H9 (cell line): ENCODE measurements around the gene GAREM2. TPM values are rescaled to one million over a fixed set of nuclear protein-coding genes. Genes with fewer than 3 reads are reported as not detected.

ENCODE experiments used
- DNase-seq: peaks from one replicate; pipeline ENCODE4 v3.0.0-alpha.2; 2017
- H2AFZ ChIP-seq: one replicate; pipeline ENCODE4 v1.6.1; 2013; ENCODE audit warnings: mild to moderate bottlenecking, low read length, control low read depth, moderate library complexity
- H2AK5ac ChIP-seq: 2 replicates; pipeline ENCODE4 v1.6.1; 2013; ENCODE audit warnings: low read length, control low read depth, mixed read lengths; ENCODE audit not compliant: insufficient read length
- H2BK120ac ChIP-seq: one replicate; pipeline ENCODE4 v1.6.1; 2013; ENCODE audit warnings: low read depth, mild to moderate bottlenecking, low read length, control low read depth, inconsistent platforms; ENCODE audit not compliant: poor library complexity, severe bottlenecking
- H2BK12ac ChIP-seq: 2 replicates; pipeline ENCODE4 v1.6.1; 2013; ENCODE audit warnings: low read length, control low read depth, mixed read lengths, low read depth; ENCODE audit not compliant: insufficient read length
- H2BK15ac ChIP-seq: 2 replicates; pipeline ENCODE4 v1.6.1; 2013; ENCODE audit warnings: low read depth, low read length, control low read depth
- H2BK20ac ChIP-seq: one replicate; pipeline ENCODE4 v1.6.1; 2013; ENCODE audit warnings: low read depth, mild to moderate bottlenecking, low read length, control low read depth, inconsistent platforms; ENCODE audit not compliant: poor library complexity, severe bottlenecking
- H2BK5ac ChIP-seq: 2 replicates; pipeline ENCODE4 v1.6.1; 2013; ENCODE audit warnings: low read length, control low read depth, mixed read lengths; ENCODE audit not compliant: insufficient read length
- H3K14ac ChIP-seq: 2 replicates; pipeline ENCODE4 v1.6.1; 2013; ENCODE audit warnings: low read length, control low read depth; ENCODE audit not compliant: insufficient read depth
- H3K18ac ChIP-seq: 2 replicates; pipeline ENCODE4 v1.6.1; 2013; ENCODE audit warnings: low read depth, mild to moderate bottlenecking, mixed read lengths, low read length, control low read depth; ENCODE audit not compliant: insufficient read length
- H3K23ac ChIP-seq: 2 replicates; pipeline ENCODE4 v1.6.1; 2013; ENCODE audit warnings: low read length, control low read depth, mixed read lengths, low read depth; ENCODE audit not compliant: insufficient read length
- H3K23me2 ChIP-seq: 2 replicates; pipeline ENCODE4 v1.6.1; 2013; ENCODE audit warnings: low read depth, mild to moderate bottlenecking, mixed read lengths, low read length, control low read depth; ENCODE audit not compliant: insufficient read length, poor library complexity, severe bottlenecking
- H3K27ac ChIP-seq: 2 replicates; pipeline ENCODE4 v1.5.1; 2013; ENCODE audit warnings: low read length, control low read depth, mixed read lengths, low read depth; ENCODE audit not compliant: insufficient read length
- H3K27me3 ChIP-seq: 2 replicates; pipeline ENCODE4 v1.6.1; 2013; ENCODE audit warnings: low read length, control low read depth, inconsistent platforms; ENCODE audit not compliant: insufficient read depth
- H3K4ac ChIP-seq: 2 replicates; pipeline ENCODE4 v1.6.1; 2013; ENCODE audit warnings: low read depth, mild to moderate bottlenecking, control low read depth, inconsistent platforms, low read length, moderate library complexity
- H3K4me1 ChIP-seq: 2 replicates; pipeline ENCODE4 v1.6.1; 2013; ENCODE audit warnings: low read length, control low read depth, inconsistent platforms; ENCODE audit not compliant: insufficient read depth
- H3K4me2 ChIP-seq: 2 replicates; pipeline ENCODE4 v1.6.1; 2013; ENCODE audit warnings: low read length, control low read depth, mixed read lengths; ENCODE audit not compliant: insufficient read length, insufficient read depth
- H3K56ac ChIP-seq: 2 replicates; pipeline ENCODE4 v1.6.1; 2013; ENCODE audit warnings: low read depth, mild to moderate bottlenecking, mixed read lengths, low read length, control low read depth; ENCODE audit not compliant: insufficient read length
- H3K79me1 ChIP-seq: 2 replicates; pipeline ENCODE4 v1.6.1; 2013; ENCODE audit warnings: low read depth, mild to moderate bottlenecking, moderate library complexity, low read length, control low read depth, inconsistent platforms; ENCODE audit not compliant: insufficient read depth, poor library complexity, severe bottlenecking
- H3K79me2 ChIP-seq: 2 replicates; pipeline ENCODE4 v1.6.1; 2013; ENCODE audit warnings: low read length, control low read depth, inconsistent platforms; ENCODE audit not compliant: insufficient read depth
- H3K9ac ChIP-seq: 2 replicates; pipeline ENCODE4 v1.6.1; 2013; ENCODE audit warnings: low read length, control low read depth, mixed read lengths; ENCODE audit not compliant: insufficient read length; ENCODE audit errors: extremely low read depth
- H3K9me3 ChIP-seq: one replicate; pipeline ENCODE4 v1.6.1; 2013; ENCODE audit warnings: low read depth, low read length, inconsistent platforms; ENCODE audit not compliant: control insufficient read depth
- H3T11ph ChIP-seq: one replicate; pipeline ENCODE4 v1.6.1; 2013; ENCODE audit warnings: mild to moderate bottlenecking, low read length, control low read depth, inconsistent platforms
- H4K20me1 ChIP-seq: one replicate; pipeline ENCODE4 v1.6.1; 2013; ENCODE audit not compliant: control insufficient read depth, insufficient read length, insufficient read depth
- H4K5ac ChIP-seq: 2 replicates; pipeline ENCODE4 v1.6.1; 2013; ENCODE audit warnings: low read depth, mild to moderate bottlenecking, mixed read lengths, low read length, control low read depth; ENCODE audit not compliant: insufficient read length
- H4K8ac ChIP-seq: replicated peaks from 2 replicates; pipeline ENCODE4 v1.6.1; 2013; ENCODE audit warnings: low read length, control low read depth, mixed read lengths, low read depth; ENCODE audit not compliant: insufficient read length
- H4K91ac ChIP-seq: 2 replicates; pipeline ENCODE4 v1.6.1; 2013; ENCODE audit warnings: low read depth, mild to moderate bottlenecking, moderate library complexity, mixed read lengths, low read length, control low read depth; ENCODE audit not compliant: insufficient read length
- H3K27ac Mint-ChIP-seq, 3 experiments: 2 replicates in 2 of 3; 3 replicates in 1 of 3; pipeline ENCODE4 v1.8.0; 2020 to 2021; ENCODE audit warnings: mixed read lengths in 3 of 3, mild to moderate bottlenecking in 1 of 3, moderate library complexity in 1 of 3
- H3K27me3 Mint-ChIP-seq: 2 replicates; pipeline ENCODE4 v1.8.0; 2021; ENCODE audit warnings: low read depth, mild to moderate bottlenecking, moderate library complexity, mixed read lengths
- H3K36me3 Mint-ChIP-seq, 3 experiments: 2 replicates in 2 of 3; 3 replicates in 1 of 3; pipeline ENCODE4 v1.8.0; 2020 to 2021; ENCODE audit warnings: low read depth in 3 of 3, mixed read lengths in 3 of 3; ENCODE audit not compliant: insufficient read depth in 1 of 3
- H3K4me1 Mint-ChIP-seq, 2 experiments: 2 replicates each; pipeline ENCODE4 v1.8.0; 2020; ENCODE audit warnings: mixed read lengths in 2 of 2
- H3K4me3 Mint-ChIP-seq, 2 experiments: 2 replicates in 1 of 2; 3 replicates in 1 of 2; pipeline ENCODE4 v1.8.0; 2020 to 2021; ENCODE audit warnings: mild to moderate bottlenecking in 2 of 2, mixed read lengths in 2 of 2, moderate library complexity in 1 of 2
- H3K9me3 Mint-ChIP-seq, 2 experiments: 2 replicates in 1 of 2; 3 replicates in 1 of 2; pipeline ENCODE4 v1.8.0; 2020; ENCODE audit warnings: mild to moderate bottlenecking in 2 of 2, mixed read lengths in 2 of 2, moderate library complexity in 1 of 2
- CTCF ChIP-seq: fragments of 200-600 bp; sonication (generic); conservative IDR thresholded peaks from 3 replicates; pipeline ENCODE4 v1.8.0; 2021; ENCODE audit warnings: antibody characterized with exemption, mild to moderate bottlenecking
- WGBS: extraction: QIAGEN DNeasy Blood & Tissue Kit; methylation state at CpG from one replicate; pipeline ENCODE4 v1.1.7; 2013; ENCODE audit warnings: missing lambda C conversion rate, low lambda C conversion rate, mixed read lengths; ENCODE audit not compliant: insufficient read length; ENCODE audit errors: extremely low coverage; 5-methylcytosine and 5-hydroxymethylcytosine counted together
- total RNA-seq: library from RNA; stranded (reverse); gene quantifications from 2 replicates; pipeline ENCODE4 v1.2.1, GENCODE V29; 2021

Gene GAREM2
- total RNA-seq, 1 experiment from 2014 or later, result 14.4 TPM

- Mint-ChIP-seq H3K36me3 (peaks cover 0 to 10% (median 6%) of the 10 kb centered on the region in 3 experiments; a peak in 6 of 7 replicates), H3K4me1 (peaks cover 10 to 19% of the 10 kb centered on the region in 2 experiments), H3K27ac (no peak overlapping the region), H3K27me3 (peaks cover 28% of the 10 kb centered on the region), H3K4me3 (peak overlapping the region; percentile 66 to 78), H3K9me3 (peaks cover 0 to 5% of the 10 kb centered on the region in 2 experiments; a peak in 2 of 5 replicates)
- Histone ChIP-seq H4K5ac (no peak overlapping the region), H2BK5ac (no peak overlapping the region), H3K14ac (no peak overlapping the region), H3K4me2 (peak overlapping the region; percentile 22), H2BK15ac (no peak overlapping the region), H3K23me2 (peaks cover 11% of the 10 kb centered on the region), H3K27ac (no peak overlapping the region), H3K4me1 (no peaks in the 10 kb centered on the region; the same call in 1 of the 2 replicates), H3K18ac (no peak overlapping the region), H3K9ac (no peak overlapping the region), H3T11ph (no peak overlapping the region), H3K56ac (no peak overlapping the region), H3K4ac (no peak overlapping the region), H3K23ac (no peak overlapping the region), H3K79me2 (no peaks in the 10 kb centered on the region), H3K9me3 (no peaks in the 10 kb centered on the region), H2BK20ac (no peak overlapping the region), H4K8ac (no peak overlapping the region), H4K91ac (no peak overlapping the region), H4K20me1 (no peaks in the 10 kb centered on the region), H3K27me3 (no peaks in the 10 kb centered on the region), H2AFZ (no peak overlapping the region), H3K79me1 (no peaks in the 10 kb centered on the region), H2AK5ac (no peak overlapping the region), H2BK12ac (no peak overlapping the region), H2BK120ac (no peak overlapping the region)
- DNase-seq, result peak; percentile 67
- TF ChIP-seq CTCF, result no peak
- WGBS, result no CpG with 5 or more reads among the region's 56 CpGs
Observed at GRCh38 chr2:26172189-26172870, 558 bp upstream of the GAREM2 start.
